Calu3 (cell line): ENCODE data around the gene FGF18. TPM values are rescaled to one million over a fixed set of nuclear protein-coding genes. Genes with fewer than 3 reads are reported as not detected.

Experiments
- BruUV-seq: library from RNA; stranded (reverse); fragments of 400-500 nt; replicated peaks from 2 replicates; lab custom pipeline; 2021; lab: Mats Ljungman, UMichigan
- CTCF ChIA-PET: fragments of 300-600 bp; sonication (Branson Sonifier 250); formaldehyde crosslinking; loops from one replicate; lab custom pipeline; 2022; ENCODE audit warnings: antibody characterized with exemption; lab: Charles Lee
- DNase-seq: peaks from one replicate; pipeline ENCODE4 v3.0.0; 2022
- H3K27ac Mint-ChIP-seq: one replicate; pipeline ENCODE4 v1.8.0; 2022; ENCODE audit warnings: mixed read lengths; ENCODE audit not compliant: unreplicated experiment
- H3K27me3 Mint-ChIP-seq: one replicate; pipeline ENCODE4 v1.8.0; 2022; ENCODE audit warnings: mixed read lengths; ENCODE audit not compliant: unreplicated experiment
- H3K36me3 Mint-ChIP-seq: one replicate; pipeline ENCODE4 v1.8.0; 2022; ENCODE audit warnings: mild to moderate bottlenecking, moderate library complexity, mixed read lengths; ENCODE audit not compliant: insufficient read depth, unreplicated experiment
- H3K4me1 Mint-ChIP-seq: one replicate; pipeline ENCODE4 v1.8.0; 2022; ENCODE audit warnings: mild to moderate bottlenecking, low read depth, mixed read lengths; ENCODE audit not compliant: unreplicated experiment
- H3K4me3 Mint-ChIP-seq: one replicate; pipeline ENCODE4 v1.8.0; 2022; ENCODE audit warnings: mild to moderate bottlenecking, low read depth, moderate library complexity, mixed read lengths; ENCODE audit not compliant: unreplicated experiment
- H3K9me3 Mint-ChIP-seq: one replicate; pipeline ENCODE4 v1.8.0; 2022; ENCODE audit warnings: low read depth, mixed read lengths; ENCODE audit not compliant: unreplicated experiment
- intact Hi-C: fragments of 100-400 bp; cut with micrococcal nuclease; formaldehyde crosslinking; loops from one replicate; pipeline ENCODE4 v1.10.0; 2022; ENCODE audit not compliant: unreplicated experiment
- total RNA-seq: library from RNA; stranded (reverse); gene quantifications from 2 replicates; pipeline ENCODE4 v1.2.3, GENCODE V29; 2022
- TF ChIP-seq, protein P1 (sequence below): fragments of 200-600 bp; IDR thresholded peaks from one replicate; pipeline ENCODE4 v1.8.0; 2022; ENCODE audit warnings: antibody characterized with exemption; ENCODE audit not compliant: unreplicated experiment

Gene FGF18
- total RNA-seq, 1 experiment from 2014 or later: 0.76 TPM

DNA sequence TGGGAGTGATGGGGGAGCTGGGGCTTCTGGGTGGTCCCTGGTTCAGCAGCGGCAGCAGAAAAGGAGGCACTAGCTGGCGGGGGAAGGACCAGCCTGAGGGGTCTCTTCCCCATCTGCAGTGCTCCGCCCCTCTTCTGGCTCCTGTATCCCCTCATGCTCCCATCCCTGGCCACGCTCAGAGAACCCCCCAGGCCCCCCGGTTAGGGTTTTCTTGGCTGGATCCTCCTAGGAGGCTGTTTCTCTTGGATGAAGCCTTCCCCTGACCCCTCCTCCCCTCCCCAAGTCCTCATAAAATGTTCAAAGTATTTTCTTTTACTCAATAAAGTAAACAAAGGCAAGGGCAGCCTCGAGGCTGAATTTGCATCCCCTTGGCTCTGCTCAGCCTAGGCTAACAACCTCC, 60.8 kb downstream of the FGF18 start:
- H3K9me3 Mint-ChIP-seq: no peaks in the 10 kb centered on the region
- no peaks in the 10 kb centered on the region for H3K4me1 Mint-ChIP-seq
- no TSS peak for BruUV-seq
- intact Hi-C loops: no loop called here
- H3K4me3 Mint-ChIP-seq: no peak overlapping the region
- TF ChIP-seq, protein P1, sequence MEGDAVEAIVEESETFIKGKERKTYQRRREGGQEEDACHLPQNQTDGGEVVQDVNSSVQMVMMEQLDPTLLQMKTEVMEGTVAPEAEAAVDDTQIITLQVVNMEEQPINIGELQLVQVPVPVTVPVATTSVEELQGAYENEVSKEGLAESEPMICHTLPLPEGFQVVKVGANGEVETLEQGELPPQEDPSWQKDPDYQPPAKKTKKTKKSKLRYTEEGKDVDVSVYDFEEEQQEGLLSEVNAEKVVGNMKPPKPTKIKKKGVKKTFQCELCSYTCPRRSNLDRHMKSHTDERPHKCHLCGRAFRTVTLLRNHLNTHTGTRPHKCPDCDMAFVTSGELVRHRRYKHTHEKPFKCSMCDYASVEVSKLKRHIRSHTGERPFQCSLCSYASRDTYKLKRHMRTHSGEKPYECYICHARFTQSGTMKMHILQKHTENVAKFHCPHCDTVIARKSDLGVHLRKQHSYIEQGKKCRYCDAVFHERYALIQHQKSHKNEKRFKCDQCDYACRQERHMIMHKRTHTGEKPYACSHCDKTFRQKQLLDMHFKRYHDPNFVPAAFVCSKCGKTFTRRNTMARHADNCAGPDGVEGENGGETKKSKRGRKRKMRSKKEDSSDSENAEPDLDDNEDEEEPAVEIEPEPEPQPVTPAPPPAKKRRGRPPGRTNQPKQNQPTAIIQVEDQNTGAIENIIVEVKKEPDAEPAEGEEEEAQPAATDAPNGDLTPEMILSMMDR: no peak
- peaks cover 89% of the 10 kb centered on the region for H3K27me3 Mint-ChIP-seq
- CTCF ChIA-PET: interaction anchor here (0.7 kb wide), 1 partner anchor 203 kb away, joined by 3 read pairs; no protein-coding TSS in a partner anchor
- H3K27ac Mint-ChIP-seq: no peak overlapping the region
- no peak for DNase-seq
- no peaks in the 10 kb centered on the region for H3K36me3 Mint-ChIP-seq

DNA sequence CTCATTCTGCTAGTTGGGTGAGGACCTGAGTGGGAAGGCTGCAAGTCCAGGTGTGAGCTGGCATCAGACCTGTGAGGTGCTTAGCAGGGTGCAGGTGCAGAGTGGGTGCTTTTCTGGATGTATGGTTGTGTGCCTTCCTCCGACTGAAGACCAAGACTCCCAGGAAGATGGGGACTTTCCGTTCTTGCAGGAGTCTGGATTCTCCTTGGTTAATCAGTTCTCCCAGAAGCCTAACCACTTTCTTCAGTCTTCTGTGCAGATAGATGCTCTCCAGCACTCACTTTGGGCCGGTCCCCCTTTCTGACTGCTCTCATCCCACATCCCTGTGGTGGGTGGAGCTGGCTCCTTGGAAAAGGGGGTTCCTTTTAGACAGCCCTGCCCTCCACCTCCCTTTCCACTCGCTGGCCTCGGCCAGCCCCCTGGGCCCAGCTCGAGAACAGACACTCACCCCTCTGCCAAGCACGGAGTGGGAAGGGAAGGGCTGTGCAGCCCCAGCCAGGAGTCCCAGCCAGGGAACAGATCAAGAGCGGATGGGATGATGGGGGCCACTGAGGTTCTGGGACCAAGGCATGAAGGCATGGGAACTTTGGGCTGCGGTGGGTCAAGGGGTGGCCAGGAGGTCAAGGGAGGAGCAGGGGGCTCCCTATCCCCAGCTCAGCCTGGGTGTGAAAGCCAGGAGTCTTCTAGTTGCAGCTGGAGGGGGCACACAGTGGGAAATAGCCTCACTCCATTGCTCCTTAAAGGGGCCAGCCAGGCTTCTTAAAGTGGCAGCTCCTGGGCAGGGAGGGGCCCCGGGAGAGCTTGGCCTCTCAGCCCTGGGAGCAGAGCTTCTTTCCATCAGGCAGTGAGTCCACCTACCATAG, 62.4 kb downstream of the FGF18 start:
- H3K4me3 Mint-ChIP-seq: no peak overlapping the region
- CTCF ChIA-PET: interaction anchor here (0.6 to 1.4 kb wide), 3 partner anchors 40 to 63 kb away, joined by 3 to 5 read pairs (median 4); partner anchors contain the start of gene FGF18
- no peak for DNase-seq
- intact Hi-C loops: no loop called here
- no peaks in the 10 kb centered on the region for H3K9me3 Mint-ChIP-seq
- no peak overlapping the region for H3K27ac Mint-ChIP-seq
- H3K4me1 Mint-ChIP-seq: no peaks in the 10 kb centered on the region
- peaks cover 83% of the 10 kb centered on the region for H3K27me3 Mint-ChIP-seq
- H3K36me3 Mint-ChIP-seq: no peaks in the 10 kb centered on the region
- TF ChIP-seq, protein P1: no peak
- no TSS peak for BruUV-seq

DNA sequence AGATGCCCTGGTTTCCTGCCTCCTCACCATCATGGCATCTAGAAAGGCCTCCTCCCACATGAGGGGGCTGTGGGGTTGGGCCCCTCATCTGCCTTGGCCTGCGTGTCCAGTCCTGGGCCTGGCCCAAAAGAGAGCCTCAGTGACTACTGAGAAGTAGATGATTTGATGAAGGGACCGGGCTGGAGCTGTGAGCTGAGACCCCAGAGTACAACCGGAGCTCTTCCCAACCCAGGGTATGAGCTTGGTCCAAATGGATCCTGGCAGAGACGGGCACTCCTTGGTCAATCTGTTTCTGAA, 62.9 kb downstream of the FGF18 start:
- Mint-ChIP-seq H3K27me3 (peaks cover 83% of the 10 kb centered on the region), H3K36me3 (no peaks in the 10 kb centered on the region), H3K27ac (no peak overlapping the region), H3K4me3 (no peak overlapping the region), H3K4me1 (no peaks in the 10 kb centered on the region), H3K9me3 (no peaks in the 10 kb centered on the region)
- CTCF ChIA-PET: interaction anchor here (0.9 to 1.7 kb wide), 3 partner anchors 12 to 63 kb away, joined by 3 to 5 read pairs (median 4); partner anchors contain the start of gene FGF18
- TF ChIP-seq, protein P1: no peak
- no peak for DNase-seq
- BruUV-seq: no TSS peak
- intact Hi-C loops: no loop called here

DNA sequence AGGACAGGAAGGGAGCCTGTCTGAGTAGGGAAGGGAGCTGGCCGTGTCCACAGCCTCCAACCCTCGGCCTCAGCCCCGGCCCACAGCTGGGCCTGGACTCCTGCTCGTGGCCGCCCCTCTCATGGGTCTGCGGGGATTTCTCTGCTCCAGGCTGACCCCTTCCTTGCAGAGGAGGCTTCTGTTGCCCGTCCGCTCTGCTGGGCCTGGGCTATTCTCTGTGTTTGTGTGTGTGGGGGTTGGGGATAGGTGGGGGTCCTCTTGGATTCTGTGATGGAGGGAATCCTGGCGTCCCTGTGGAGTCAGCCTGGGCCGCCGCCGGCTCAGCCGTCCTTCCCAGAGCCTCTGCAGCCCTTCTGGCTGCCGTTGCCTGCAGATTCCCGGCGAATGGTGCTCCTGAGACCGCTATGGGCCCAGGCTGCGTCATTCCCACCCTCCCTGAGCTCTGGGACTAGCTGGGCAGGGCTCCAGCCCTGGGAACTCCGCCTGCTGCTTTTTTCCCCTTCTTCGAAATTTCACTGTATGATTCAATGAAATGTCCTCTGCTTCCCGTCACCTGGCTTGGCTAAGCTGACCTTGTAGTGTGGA, 64.2 kb downstream of the FGF18 start:
- intact Hi-C loops: loop anchor here (2.0 kb wide), 1 partner anchor 423 kb away; no protein-coding TSS in a partner anchor
- H3K27me3 Mint-ChIP-seq: peaks cover 83% of the 10 kb centered on the region
- H3K4me3 Mint-ChIP-seq: no peak overlapping the region
- no peaks in the 10 kb centered on the region for H3K4me1 Mint-ChIP-seq
- no peak overlapping the region for H3K27ac Mint-ChIP-seq
- H3K36me3 Mint-ChIP-seq: no peaks in the 10 kb centered on the region
- DNase-seq: no peak
- BruUV-seq: no TSS peak
- no peaks in the 10 kb centered on the region for H3K9me3 Mint-ChIP-seq
- TF ChIP-seq, protein P1: no peak
- CTCF ChIA-PET: interaction anchor here (0.6 to 1.7 kb wide), 4 partner anchors 10 to 794 kb away, joined by 3 to 5 read pairs (median 4); partner anchors contain the start of gene FGF18
